OCI-LY3 (cell line): ENCODE data around the gene TSC1.

ENCODE experiments used
- H2AFZ ChIP-seq: fragments of 200-600, 300-600 bp; shearing (Covaris generic); 2 replicates; pipeline ENCODE4 v1.6.0; 2014; ENCODE audit warnings: antibody characterized with exemption, low read depth, low read length
- H3K27ac ChIP-seq: fragments of 200-600, 300-600 bp; sonication (generic); 2 replicates; pipeline ENCODE4 v1.5.1; 2014; ENCODE audit warnings: mild to moderate bottlenecking, low read length, moderate library complexity, mixed read lengths
- H3K27me3 ChIP-seq: fragments of 200-600, 300-600 bp; sonication (generic); 2 replicates; pipeline ENCODE4 v1.6.1; 2014; ENCODE audit warnings: low read depth, low read length, mixed read lengths
- H3K36me3 ChIP-seq: fragments of 200-600, 300-600 bp; sonication (generic); replicated peaks from 2 replicates; pipeline ENCODE3; 2014; ENCODE audit warnings: low read depth, low read length, mixed read lengths
- H3K4me1 ChIP-seq: fragments of 300-600, 200-600 bp; sonication (generic); 2 replicates; pipeline ENCODE4 v1.6.1; 2014; ENCODE audit warnings: low read length, mixed read lengths
- H3K4me2 ChIP-seq: fragments of 200-600, 300-600 bp; sonication (generic); 2 replicates; pipeline ENCODE4 v1.6.1; 2014; ENCODE audit warnings: low read length, mixed read lengths
- H3K4me3 ChIP-seq: fragments of 300-600, 200-600 bp; sonication (generic); 2 replicates; pipeline ENCODE4 v1.5.1; 2014; ENCODE audit warnings: antibody characterized with exemption, mild to moderate bottlenecking, low read length, moderate library complexity
- H3K79me2 ChIP-seq: fragments of 300-600, 200-600 bp; shearing (Covaris generic); 2 replicates; pipeline ENCODE4 v1.6.1; 2014; ENCODE audit warnings: mild to moderate bottlenecking, low read length, mixed read lengths
- H3K9ac ChIP-seq: fragments of 300-600, 200-600 bp; shearing (Covaris generic); 2 replicates; pipeline ENCODE4 v1.6.0; 2014; ENCODE audit warnings: mild to moderate bottlenecking, low read length, moderate library complexity
- H3K9me3 ChIP-seq: fragments of 200-600, 300-600 bp; shearing (Covaris generic); 2 replicates; pipeline ENCODE4 v1.6.1; 2014; ENCODE audit warnings: low read length, mixed read lengths; ENCODE audit not compliant: insufficient read depth
- H4K20me1 ChIP-seq: fragments of 200-600, 300-600 bp; sonication (generic); 2 replicates; pipeline ENCODE4 v1.6.1; 2016; ENCODE audit warnings: low read length, mixed read lengths; ENCODE audit not compliant: insufficient read depth
- CTCF ChIP-seq: fragments of 200-600, 300-600 bp; sonication (generic); IDR thresholded peaks from 2 replicates; pipeline ENCODE4 v1.5.1; 2014; ENCODE audit warnings: antibody characterized with exemption, low read length, low read depth
- EZH2phosphoT487 ChIP-seq: fragments of 200-600 bp; shearing (Covaris generic); IDR thresholded peaks from 2 replicates; pipeline ENCODE4 v1.6.1; 2018; ENCODE audit warnings: antibody characterized with exemption, mixed run types, low read depth

The TSC1 gene

GRCh38 chr9:132961002-132961401 lies 16.6 kb upstream of the TSC1 start:
- TF ChIP-seq CTCF (no peak), EZH2phosphoT487 (no peak)
- no peaks in the 10 kb centered on the region for H3K36me3 ChIP-seq
- no peaks in the 10 kb centered on the region for H3K4me1 ChIP-seq
- no peak overlapping the region for H2AFZ ChIP-seq
- H3K79me2 ChIP-seq, result no peaks in the 10 kb centered on the region
- no peak overlapping the region for H3K4me3 ChIP-seq
- 0 out of 2 replicates have a peak, but pooled peaks cover 6% of the 10 kb centered on the region for H3K9me3 ChIP-seq
- no peak overlapping the region for H3K27ac ChIP-seq
- H3K4me2 ChIP-seq, result no peak overlapping the region
- H4K20me1 ChIP-seq, result no peaks in the 10 kb centered on the region
- no peak overlapping the region for H3K9ac ChIP-seq
- H3K27me3 ChIP-seq, result no peaks in the 10 kb centered on the region

- TF ChIP-seq CTCF (no peak), EZH2phosphoT487 (no peak)
- Histone ChIP-seq H3K27me3 (no peaks in the 10 kb centered on the region), H3K9me3 (peaks cover 6% of the 10 kb centered on the region; the same call in 1 of the 2 replicates), H3K79me2 (no peaks in the 10 kb centered on the region), H3K36me3 (no peaks in the 10 kb centered on the region), H2AFZ (no peak overlapping the region), H3K4me3 (no peak overlapping the region), H3K4me2 (no peak overlapping the region), H3K27ac (no peak overlapping the region), H3K4me1 (no peaks in the 10 kb centered on the region), H4K20me1 (no peaks in the 10 kb centered on the region), H3K9ac (no peak overlapping the region)
Observed at GRCh38 chr9:132957805-132958204, 13.4 kb upstream of the TSC1 start.

- TF ChIP-seq EZH2phosphoT487 (no peak), CTCF (no peak)
- Histone ChIP-seq H3K36me3 (no peaks in the 10 kb centered on the region), H2AFZ (no peak overlapping the region), H3K9ac (no peak overlapping the region), H3K27ac (no peak overlapping the region), H3K4me2 (no peak overlapping the region), H3K27me3 (no peaks in the 10 kb centered on the region), H4K20me1 (no peaks in the 10 kb centered on the region), H3K79me2 (no peaks in the 10 kb centered on the region), H3K4me1 (no peaks in the 10 kb centered on the region), H3K9me3 (peaks cover 6% of the 10 kb centered on the region; the same call in 1 of the 2 replicates), H3K4me3 (no peak overlapping the region)
Observed at GRCh38 chr9:132955768-132956167, 11.4 kb upstream of the TSC1 start.

GRCh38 chr9:132955123-132955522 lies 10.7 kb upstream of the TSC1 start:
- no peak overlapping the region for H3K9ac ChIP-seq
- H3K27me3 ChIP-seq, result no peaks in the 10 kb centered on the region
- H3K36me3 ChIP-seq, result no peaks in the 10 kb centered on the region
- H3K9me3 ChIP-seq, result peaks cover 6% of the 10 kb centered on the region; the same call in 1 of the 2 replicates
- H3K4me1 ChIP-seq, result no peaks in the 10 kb centered on the region
- no peak overlapping the region for H2AFZ ChIP-seq
- H3K27ac ChIP-seq, result no peak overlapping the region
- H3K4me3 ChIP-seq, result no peak overlapping the region
- no peaks in the 10 kb centered on the region for H3K79me2 ChIP-seq
- H3K4me2 ChIP-seq, result no peak overlapping the region
- H4K20me1 ChIP-seq, result no peaks in the 10 kb centered on the region
- TF ChIP-seq CTCF (no peak), EZH2phosphoT487 (no peak)
